Activated naive CD4-positive, alpha-beta T cell treated with anti-CD3 and anti-CD28 coated beads, Interleukin-2, amount 50 U/mL, for 24 hours (primary cell): Measurements from ENCODE around the gene ABI1.
"Not testable (repeated sequence)": the region's sequence is repeated elsewhere in the genome, so short reads cannot be mapped to it uniquely, and the experiment has no call there.

ENCODE experiments used
- H3K27ac Mint-ChIP-seq: one replicate; pipeline ENCODE4 v1.8.0; 2021; ENCODE audit warnings: mild to moderate bottlenecking, mixed read lengths
- H3K27me3 Mint-ChIP-seq: one replicate; pipeline ENCODE4 v1.8.0; 2021; ENCODE audit warnings: mixed read lengths
- H3K36me3 Mint-ChIP-seq: one replicate; pipeline ENCODE4 v1.8.0; 2021; ENCODE audit warnings: mixed read lengths
- H3K4me1 Mint-ChIP-seq: one replicate; pipeline ENCODE4 v1.8.0; 2021; ENCODE audit warnings: mixed read lengths
- H3K4me3 Mint-ChIP-seq: one replicate; pipeline ENCODE4 v1.8.0; 2021; ENCODE audit warnings: mild to moderate bottlenecking, mixed read lengths
- H3K9me3 Mint-ChIP-seq: one replicate; pipeline ENCODE4 v1.8.0; 2021; ENCODE audit warnings: mixed read lengths

ABI1 gene

DNA sequence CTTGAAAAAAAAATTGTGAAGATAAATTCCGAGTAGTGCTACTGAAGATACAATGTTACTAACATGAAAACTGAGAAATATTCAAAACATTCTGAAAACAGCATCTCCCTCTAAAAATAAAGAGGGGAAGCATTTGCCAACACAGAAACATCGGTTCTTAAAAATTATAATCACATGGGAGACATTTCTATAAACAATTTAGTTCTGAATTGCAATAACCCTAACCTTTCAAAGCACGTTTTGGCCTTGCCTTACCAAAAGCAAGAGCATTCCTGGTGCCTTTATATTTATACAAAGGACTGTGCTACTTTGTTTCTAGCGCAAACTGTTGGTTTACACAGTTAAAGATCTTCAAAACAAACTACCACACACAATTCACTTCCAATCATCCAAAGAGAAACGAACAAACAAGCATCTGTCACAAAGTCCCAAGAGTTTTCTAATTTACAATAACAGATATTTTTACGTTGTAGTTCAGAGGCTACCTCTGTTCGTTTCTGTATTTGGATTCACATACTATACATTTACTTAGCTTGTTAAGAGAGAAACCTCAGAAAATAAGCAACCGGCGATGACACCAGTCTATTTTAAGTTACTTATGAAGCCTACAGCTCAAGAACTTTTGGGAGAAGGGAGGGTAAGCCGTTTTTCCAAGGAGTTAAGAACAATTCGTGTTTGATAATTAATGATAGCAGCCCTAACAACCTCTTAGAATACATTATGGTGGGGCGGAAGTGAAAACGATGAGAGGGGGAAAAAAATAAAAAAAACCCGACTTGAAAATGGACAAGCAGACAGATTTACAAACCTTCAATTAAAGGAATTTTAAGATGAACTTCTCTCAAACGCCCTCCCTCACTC lies 1.3 kb downstream of the ABI1 start:
- H3K36me3 Mint-ChIP-seq = peaks cover 2% of the 10 kb centered on the region
- H3K27me3 Mint-ChIP-seq = no peaks in the 10 kb centered on the region
- H3K9me3 Mint-ChIP-seq = no peaks in the 10 kb centered on the region
- peaks cover 45% of the 10 kb centered on the region for H3K4me1 Mint-ChIP-seq
- peak overlapping the region; percentile 96 for H3K27ac Mint-ChIP-seq
- peak overlapping the region; percentile 94 for H3K4me3 Mint-ChIP-seq

DNA sequence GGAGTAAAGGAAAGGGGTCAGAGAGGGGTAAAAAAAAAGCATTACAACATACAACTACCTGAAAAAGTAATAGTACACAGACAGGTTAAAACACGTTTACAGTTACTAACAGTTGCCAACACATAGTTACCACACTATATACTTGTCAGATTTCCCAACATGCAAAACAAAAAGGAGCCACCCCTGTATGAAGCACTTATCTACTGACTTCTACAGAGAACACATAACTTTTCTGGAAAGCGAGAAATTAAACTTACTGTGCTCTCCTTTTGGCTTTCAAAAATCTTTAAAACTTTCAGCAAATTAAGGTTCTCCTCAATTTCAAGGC lies 2.1 kb downstream of the ABI1 start:
- Mint-ChIP-seq H3K27ac (peak overlapping the region; percentile 96), H3K36me3 (peaks cover 5% of the 10 kb centered on the region), H3K27me3 (no peaks in the 10 kb centered on the region), H3K9me3 (no peaks in the 10 kb centered on the region), H3K4me1 (peaks cover 53% of the 10 kb centered on the region), H3K4me3 (peak overlapping the region; percentile 94)

DNA sequence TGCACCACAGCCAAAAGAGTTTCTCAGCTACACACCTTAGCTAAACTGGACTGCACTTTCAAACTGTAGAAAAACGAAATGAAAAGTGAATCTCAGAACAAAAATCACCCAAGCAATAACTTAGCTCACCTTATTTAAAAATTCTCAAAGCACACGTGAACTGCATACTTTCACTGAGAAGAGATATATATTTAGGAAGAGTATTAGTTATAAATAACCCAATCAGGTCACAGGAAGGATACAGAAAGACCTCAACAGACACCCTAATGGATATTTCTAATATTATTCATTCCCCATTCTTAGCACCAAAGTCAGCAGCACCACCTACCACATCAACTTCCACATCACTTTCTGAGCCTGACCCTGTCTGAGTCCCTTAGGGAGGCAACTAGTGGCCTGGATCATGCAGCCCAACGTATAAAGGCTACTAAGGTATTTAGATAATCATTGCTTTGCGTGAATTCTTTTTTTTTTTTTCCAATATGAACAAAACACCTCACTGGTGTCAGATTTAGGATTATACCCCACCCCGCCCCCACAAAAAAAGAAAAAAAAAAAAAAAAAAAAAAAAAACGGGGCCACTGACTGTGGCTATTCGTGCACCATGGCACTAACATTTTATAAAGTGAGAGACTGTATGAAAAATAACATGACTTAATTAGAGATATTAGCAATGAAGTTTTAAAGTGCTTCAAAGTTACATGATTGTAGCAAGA lies 2.6 kb downstream of the ABI1 start:
- Mint-ChIP-seq H3K4me3 (peak overlapping the region; percentile 94), H3K4me1 (peaks cover 58% of the 10 kb centered on the region), H3K9me3 (no peaks in the 10 kb centered on the region), H3K27ac (peak overlapping the region; percentile 96), H3K27me3 (no peaks in the 10 kb centered on the region), H3K36me3 (peaks cover 5% of the 10 kb centered on the region)

DNA sequence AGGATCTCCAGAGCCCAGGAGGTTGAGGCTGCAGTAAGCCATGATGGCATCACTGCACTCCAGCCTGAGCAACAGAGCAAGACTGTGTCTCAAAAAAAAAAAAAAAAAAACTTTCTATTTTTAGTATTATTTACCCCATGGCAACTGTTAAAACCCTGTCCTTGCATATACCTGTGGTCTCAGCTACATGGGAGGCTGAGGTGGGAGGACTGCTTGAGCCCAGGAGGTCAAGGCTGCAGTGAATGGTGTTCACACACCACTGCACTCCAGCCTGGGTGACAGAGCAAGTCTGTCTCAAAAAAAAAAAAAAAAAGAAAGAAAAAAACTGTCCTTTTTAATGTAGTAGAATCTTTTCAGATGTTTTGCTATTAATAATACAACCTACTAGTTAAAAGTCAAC lies 3.2 kb downstream of the ABI1 start:
- Mint-ChIP-seq H3K4me3 (peak overlapping the region; percentile 94), H3K4me1 (peaks cover 59% of the 10 kb centered on the region)
- H3K9me3 Mint-ChIP-seq, H3K27me3 Mint-ChIP-seq, H3K36me3 Mint-ChIP-seq, H3K27ac Mint-ChIP-seq: not testable (repeated sequence)

DNA sequence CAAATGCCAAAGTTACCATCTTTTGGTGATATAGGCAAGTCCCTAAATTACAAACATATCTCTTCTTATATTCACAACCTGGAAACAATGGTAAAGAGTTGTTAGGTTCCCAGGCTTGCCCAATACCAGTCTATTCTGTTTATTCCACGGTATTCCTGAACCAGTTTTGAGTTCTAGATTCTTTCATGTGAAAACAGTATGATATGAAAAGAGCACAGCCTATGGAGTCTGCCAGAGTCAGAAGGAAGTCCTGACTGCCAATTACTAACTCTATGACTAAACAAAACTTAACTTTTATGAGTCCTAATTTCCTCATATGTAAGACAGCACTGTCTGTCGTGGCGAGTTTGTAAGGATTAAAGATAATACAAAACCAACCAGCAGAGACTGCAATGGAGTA lies 5.6 kb downstream of the ABI1 start:
- H3K4me3 Mint-ChIP-seq = peak overlapping the region; percentile 7
- peaks cover 72% of the 10 kb centered on the region for H3K4me1 Mint-ChIP-seq

DNA sequence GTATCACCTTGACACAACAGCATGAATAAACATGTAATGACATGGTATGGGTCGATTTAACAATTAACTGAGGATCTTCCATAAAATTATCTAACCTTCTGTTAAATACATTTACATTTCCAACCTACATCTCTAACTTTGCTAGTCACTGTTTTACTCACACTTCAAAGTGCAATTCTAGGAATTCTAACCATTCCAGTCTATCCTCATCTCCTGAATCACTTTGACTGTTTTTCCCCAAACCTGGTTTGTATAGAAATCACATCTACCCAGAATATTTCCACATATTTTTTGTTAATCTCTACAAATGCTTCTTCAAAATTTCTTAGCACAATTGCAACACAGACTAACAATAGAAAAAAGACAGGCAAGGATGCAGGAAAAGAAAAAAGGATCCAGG lies 6.2 kb downstream of the ABI1 start:
- Mint-ChIP-seq H3K27me3 (no peaks in the 10 kb centered on the region), H3K27ac (peak overlapping the region; percentile 7), H3K9me3 (no peaks in the 10 kb centered on the region), H3K4me3 (no peak overlapping the region), H3K36me3 (peaks cover 15% of the 10 kb centered on the region), H3K4me1 (peaks cover 79% of the 10 kb centered on the region)

More for the DNA sequence above, 5.6 kb downstream of the ABI1 start:
- Mint-ChIP-seq H3K36me3 (peaks cover 15% of the 10 kb centered on the region), H3K27ac (no peak overlapping the region), H3K9me3 (no peaks in the 10 kb centered on the region), H3K27me3 (no peaks in the 10 kb centered on the region)

DNA sequence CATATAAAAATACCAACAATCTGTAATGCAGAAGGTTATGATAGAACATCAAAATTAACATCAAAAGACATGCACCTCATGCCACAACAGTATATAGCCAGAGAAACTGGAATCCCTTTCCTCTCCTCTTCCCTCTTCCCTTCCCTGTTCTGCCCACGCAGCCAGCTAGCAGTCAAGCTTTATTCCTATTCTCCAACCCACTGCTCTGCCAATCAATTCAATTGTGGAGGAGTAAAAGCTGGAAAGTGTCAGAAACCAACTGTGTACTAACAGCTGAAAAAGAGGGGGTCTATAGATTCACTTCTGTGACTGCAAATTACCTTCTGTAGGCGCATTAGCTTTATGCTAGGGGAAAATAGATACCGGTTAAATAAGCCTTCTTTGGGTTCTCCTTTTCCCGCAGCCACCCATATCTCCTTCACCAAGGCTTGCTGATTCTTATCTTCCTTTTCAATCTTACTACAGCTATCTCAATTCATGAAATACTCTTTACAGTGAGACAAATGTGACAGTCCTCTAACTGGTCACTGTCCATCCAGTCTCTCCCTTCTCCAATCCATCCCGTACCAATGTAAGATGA lies 16.3 kb downstream of the ABI1 start:
- Mint-ChIP-seq H3K27ac (peak overlapping the region; percentile 5), H3K4me1 (peaks cover 74% of the 10 kb centered on the region), H3K9me3 (no peaks in the 10 kb centered on the region), H3K27me3 (no peaks in the 10 kb centered on the region), H3K36me3 (peaks cover 12% of the 10 kb centered on the region), H3K4me3 (no peak overlapping the region)

DNA sequence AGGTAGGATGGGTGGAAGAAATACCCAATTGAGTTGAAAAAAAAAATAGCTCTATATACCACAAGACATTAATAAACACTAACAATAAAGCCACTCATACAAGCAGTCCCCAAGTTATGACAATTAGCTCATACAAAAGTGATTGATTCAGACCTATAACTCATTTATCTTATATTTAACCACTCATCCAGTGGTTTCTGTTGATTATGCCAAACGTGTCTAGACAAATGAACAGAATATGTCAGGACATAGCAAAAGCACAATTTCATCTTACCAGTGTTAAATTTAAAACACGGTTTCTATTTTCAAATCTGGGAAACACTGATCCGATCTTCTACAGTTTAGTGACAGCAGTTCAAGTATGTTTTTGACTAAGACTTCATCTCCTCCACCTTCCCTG lies 17.0 kb downstream of the ABI1 start:
- Mint-ChIP-seq H3K4me3 (peak overlapping the region; percentile 19), H3K27ac (peak overlapping the region; percentile 36), H3K27me3 (no peaks in the 10 kb centered on the region), H3K9me3 (no peaks in the 10 kb centered on the region), H3K36me3 (peaks cover 13% of the 10 kb centered on the region), H3K4me1 (peaks cover 77% of the 10 kb centered on the region)

DNA sequence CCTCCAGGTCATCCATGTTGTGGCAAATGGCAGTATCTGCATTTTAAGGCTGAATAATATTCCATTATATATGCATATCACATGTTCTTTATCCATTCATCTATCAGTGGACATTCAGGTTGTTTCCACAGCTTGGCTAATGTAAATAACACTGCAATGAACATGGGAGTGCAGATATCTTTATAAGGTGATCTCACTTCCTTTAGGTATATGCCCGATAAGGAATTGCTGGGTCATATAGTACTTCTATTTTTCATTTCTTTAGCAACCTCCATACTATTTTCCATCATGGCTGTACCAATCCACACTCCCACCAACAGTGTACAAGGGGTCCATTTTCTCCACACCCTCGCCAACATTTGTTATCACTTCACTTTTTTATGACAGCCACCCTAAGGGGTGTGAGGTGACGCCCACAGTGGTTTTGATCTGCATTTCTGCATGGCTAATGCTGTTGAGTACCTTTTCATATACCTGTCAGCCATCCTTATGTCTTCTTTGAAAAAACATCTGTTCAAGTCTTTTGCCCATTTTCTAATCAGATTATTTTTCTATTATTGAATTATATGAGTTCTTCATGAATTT lies 18.9 kb downstream of the ABI1 start:
- Mint-ChIP-seq H3K27ac (peak overlapping the region; percentile 73), H3K4me1 (peaks cover 84% of the 10 kb centered on the region), H3K27me3 (no peaks in the 10 kb centered on the region), H3K4me3 (peak overlapping the region; percentile 15), H3K9me3 (no peaks in the 10 kb centered on the region), H3K36me3 (peaks cover 18% of the 10 kb centered on the region)

DNA sequence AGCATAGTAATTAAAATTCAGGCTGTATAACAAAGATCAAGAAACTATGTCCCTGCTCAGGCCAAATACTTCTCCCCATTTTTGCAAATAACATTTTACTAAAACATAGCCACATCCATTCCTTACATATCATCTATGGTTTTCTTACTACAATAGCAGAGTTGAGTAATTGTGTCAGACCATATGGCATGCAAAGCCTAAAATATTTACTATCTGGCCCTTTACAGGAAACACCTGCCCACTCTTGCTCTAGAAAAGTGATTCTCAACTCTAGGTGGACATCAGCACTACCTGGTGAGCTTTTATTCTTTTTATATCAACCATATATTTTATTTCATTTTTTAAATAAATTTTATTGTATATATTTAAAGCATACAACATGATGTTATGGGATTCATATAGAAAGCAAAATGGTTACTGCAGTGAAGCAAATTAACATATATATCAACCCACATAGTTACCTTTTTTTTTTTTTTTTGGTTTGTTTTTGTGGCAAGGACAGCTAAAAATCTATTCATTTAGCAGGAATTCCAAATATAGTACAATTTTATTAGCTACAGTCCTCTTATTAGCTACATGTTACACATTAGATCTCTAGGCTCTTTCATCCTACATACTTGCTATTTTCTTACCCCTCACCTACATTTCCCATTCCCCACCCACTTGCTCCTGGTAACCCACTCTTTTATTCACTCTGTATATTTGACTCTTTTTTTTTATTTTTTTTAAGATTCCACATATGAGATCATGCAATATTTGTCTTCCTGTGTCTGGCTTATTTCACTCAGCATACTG lies 19.6 kb downstream of the ABI1 start:
- Mint-ChIP-seq H3K4me3 (peak overlapping the region; percentile 15), H3K4me1 (peaks cover 84% of the 10 kb centered on the region), H3K9me3 (no peaks in the 10 kb centered on the region), H3K27ac (peak overlapping the region; percentile 73), H3K27me3 (no peaks in the 10 kb centered on the region), H3K36me3 (peaks cover 20% of the 10 kb centered on the region)

DNA sequence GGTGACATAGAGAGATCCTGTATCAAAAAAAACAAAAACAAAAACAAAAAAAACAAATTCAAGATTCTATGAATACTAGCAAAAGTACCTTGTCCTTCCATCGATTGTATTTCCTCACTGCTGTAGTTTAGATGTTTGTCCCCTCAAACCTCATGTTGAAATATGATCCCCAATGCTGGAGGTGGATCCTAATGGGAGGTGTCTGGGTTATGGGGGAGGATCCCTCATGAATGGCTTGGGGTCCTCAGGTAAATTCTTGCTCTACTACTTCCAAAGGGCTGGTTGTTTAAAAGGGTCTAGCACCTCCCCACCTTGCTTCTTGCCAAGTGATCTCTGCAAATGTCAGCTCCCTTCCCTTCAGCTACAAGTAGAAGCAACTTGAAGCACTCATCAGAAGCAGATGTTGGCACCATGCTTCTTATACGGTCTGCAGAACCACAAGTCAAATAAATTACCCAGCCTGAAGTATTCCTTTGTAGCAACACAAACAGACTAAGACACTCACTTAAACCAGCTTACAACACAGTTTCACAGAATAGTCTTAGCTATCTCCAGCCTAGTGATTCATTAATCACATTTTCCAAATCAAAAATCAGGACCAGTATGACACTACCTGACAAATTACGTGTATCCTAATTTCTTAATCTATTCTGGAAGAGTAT lies 20.7 kb downstream of the ABI1 start:
- H3K4me3 Mint-ChIP-seq = no peak overlapping the region
- peak overlapping the region; percentile 68 for H3K27ac Mint-ChIP-seq

DNA sequence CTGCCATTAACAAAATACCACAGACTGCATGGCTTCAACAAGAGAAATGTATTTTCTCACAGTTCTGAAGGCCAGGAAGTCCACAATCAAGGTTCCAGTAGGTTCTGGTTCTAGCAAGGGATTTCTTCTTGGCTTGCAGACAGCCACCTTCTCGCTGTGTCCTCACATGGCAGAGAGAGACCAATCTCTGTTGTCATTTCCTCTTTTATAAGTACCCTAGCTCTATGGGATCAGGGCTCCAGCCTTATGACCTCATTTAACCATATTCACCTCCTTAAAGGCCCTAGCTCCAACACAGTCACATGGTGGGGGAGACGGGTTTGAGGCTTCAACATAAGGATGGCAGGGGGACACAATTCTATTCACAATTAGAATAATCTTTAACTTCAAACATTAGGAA lies 23.6 kb downstream of the ABI1 start:
- H3K9me3 Mint-ChIP-seq = no peaks in the 10 kb centered on the region
- peaks cover 18% of the 10 kb centered on the region for H3K36me3 Mint-ChIP-seq
- H3K27ac Mint-ChIP-seq = no peak overlapping the region
- H3K4me1 Mint-ChIP-seq = peaks cover 77% of the 10 kb centered on the region
- no peaks in the 10 kb centered on the region for H3K27me3 Mint-ChIP-seq
- no peak overlapping the region for H3K4me3 Mint-ChIP-seq

More for the DNA sequence above, 20.7 kb downstream of the ABI1 start:
- no peaks in the 10 kb centered on the region for H3K27me3 Mint-ChIP-seq
- peaks cover 22% of the 10 kb centered on the region for H3K36me3 Mint-ChIP-seq
- H3K9me3 Mint-ChIP-seq = no peaks in the 10 kb centered on the region
- H3K4me1 Mint-ChIP-seq = peaks cover 77% of the 10 kb centered on the region

DNA sequence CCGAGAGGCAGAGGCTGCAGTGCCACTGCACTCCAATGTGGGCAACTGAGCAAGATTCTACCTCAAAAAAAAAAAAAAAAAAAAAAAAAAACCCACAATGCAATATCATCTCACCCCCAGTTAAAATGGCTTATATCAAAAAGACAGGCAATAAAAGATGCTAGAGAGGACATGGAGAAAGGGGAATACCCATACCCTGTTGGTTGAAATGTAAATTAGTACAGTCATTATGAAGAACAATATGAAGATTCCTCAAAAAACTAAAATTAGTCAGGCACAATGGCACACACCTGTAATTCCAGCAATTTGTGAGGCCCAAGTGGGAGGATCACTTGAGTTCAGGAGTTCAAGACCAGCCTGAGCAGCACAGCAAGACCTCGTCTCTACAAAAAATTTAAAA lies 25.7 kb downstream of the ABI1 start:
- Mint-ChIP-seq H3K4me3 (no peak overlapping the region), H3K9me3 (no peaks in the 10 kb centered on the region), H3K27ac (no peak overlapping the region), H3K27me3 (no peaks in the 10 kb centered on the region), H3K4me1 (peaks cover 74% of the 10 kb centered on the region), H3K36me3 (peaks cover 26% of the 10 kb centered on the region)

DNA sequence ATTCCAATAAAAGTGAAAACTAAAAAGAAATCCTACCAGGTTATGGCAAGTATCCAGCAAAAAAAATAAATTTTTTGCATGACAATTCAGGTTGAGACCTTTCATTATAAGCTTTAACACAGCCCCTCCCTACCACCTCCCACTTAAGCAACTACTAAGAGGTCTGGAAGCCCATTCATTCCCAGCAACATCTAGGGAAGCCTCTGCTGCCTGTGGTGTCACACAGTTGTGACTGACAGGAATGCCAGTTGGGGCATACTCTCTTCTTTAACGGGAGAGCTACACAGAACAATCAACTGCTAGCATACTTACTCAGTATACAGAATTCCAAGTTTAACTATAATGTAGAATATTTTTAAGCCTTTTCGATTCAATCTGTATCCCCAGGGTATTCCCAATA lies 27.8 kb downstream of the ABI1 start:
- H3K27me3 Mint-ChIP-seq = no peaks in the 10 kb centered on the region
- H3K4me3 Mint-ChIP-seq = no peak overlapping the region
- no peaks in the 10 kb centered on the region for H3K9me3 Mint-ChIP-seq
- peaks cover 20% of the 10 kb centered on the region for H3K36me3 Mint-ChIP-seq
- no peak overlapping the region for H3K27ac Mint-ChIP-seq
- H3K4me1 Mint-ChIP-seq = peaks cover 73% of the 10 kb centered on the region

DNA sequence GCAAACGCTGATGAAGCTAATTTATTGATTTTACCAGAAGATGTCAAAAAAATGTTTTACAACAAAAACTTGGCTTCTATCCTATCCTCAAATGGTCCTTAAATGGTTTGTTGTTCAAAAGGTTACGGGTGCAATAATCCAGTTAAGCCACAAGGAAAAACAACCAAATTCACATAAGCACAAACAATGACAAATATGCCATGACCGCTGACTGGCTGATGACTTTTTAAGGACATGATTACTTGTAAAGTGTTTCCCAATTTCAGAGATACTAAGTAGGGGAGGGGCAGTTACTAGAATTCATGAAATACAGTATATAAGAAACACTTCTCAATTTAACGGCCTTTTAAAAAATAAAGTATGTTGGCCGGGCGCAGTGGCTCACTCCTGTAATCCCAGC lies 28.8 kb downstream of the ABI1 start:
- peaks cover 20% of the 10 kb centered on the region for H3K36me3 Mint-ChIP-seq
- peak overlapping the region; percentile 13 for H3K4me3 Mint-ChIP-seq
- H3K4me1 Mint-ChIP-seq = peaks cover 79% of the 10 kb centered on the region
- H3K27me3 Mint-ChIP-seq = no peaks in the 10 kb centered on the region
- no peaks in the 10 kb centered on the region for H3K9me3 Mint-ChIP-seq
- H3K27ac Mint-ChIP-seq = peak overlapping the region; percentile 43
